Measurements from ENCODE around the gene COL5A3. TPM values are rescaled to one million over a fixed set of nuclear protein-coding genes. Genes with fewer than 3 reads are reported as not detected.
A peak's percentile ranks its signal among the peaks of the same experiment; 100 is the strongest.

Gene COL5A3
- total and polyA plus RNA-seq, 4 donors: 8.4 to 15.1 (median 10.5) TPM

DNA sequence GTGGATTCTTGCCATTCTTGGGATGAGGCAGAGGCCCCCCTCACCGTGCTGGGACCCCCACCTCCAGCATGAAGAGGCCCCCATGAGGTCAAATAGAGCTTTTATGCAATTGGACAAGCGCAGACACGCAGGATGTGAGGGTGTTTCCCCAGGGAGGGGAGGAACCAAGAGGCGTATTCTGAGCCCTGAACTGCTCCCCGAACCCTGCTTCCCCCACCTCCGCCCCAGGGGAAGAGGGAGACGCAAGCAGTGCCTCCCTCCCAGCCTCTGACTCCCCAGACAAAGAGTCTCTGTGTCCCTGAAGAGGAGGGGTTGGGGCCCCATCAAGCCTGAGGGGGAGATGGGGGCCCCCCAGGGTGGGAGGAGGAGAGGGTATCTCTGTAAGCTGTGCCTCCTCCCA, 1.7 kb upstream of the COL5A3 start:
- ATAC-seq (ENCODE audit: insufficient read depth, low FRiP score): no peak
- H3K27me3 ChIP-seq (ENCODE audit: control insufficient read depth in 3 of 3, insufficient read depth in 3 of 3, low read length in 2 of 3): peaks cover 4 to 37% (median 21%) of the 10 kb centered on the region in 3 donors
- 42 to 43% methylated on average over 7 of the region's 7 CpGs for WGBS, 2 donors

DNA sequence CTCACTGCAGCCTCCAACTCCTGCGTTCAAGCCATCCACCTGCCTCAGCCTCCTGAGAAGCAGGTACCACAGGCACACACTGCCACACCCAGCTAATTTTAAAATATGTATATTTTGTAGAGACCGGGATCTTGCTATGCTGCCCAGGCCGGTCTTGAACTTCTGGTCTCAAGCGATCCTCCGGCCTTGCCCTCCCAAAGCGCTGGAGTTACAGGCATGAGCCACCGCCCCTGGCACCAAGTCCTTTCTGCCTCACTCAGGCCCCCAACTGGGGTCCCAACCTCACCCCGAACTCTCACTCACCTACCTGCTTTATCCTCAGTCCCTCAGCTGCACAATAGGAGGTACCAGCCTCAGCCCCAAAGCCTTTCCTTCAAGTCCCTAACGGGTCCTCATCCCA, 635 bp upstream of the COL5A3 start:
- no peak overlapping the region for H3K4me3 ChIP-seq
- peaks cover 4 to 37% (median 21%) of the 10 kb centered on the region in 3 donors for H3K27me3 ChIP-seq (ENCODE audit: control insufficient read depth in 3 of 3, insufficient read depth in 3 of 3, low read length in 2 of 3)
- WGBS, 2 donors: 61 to 89% methylated on average over 9 of the region's 9 CpGs
- H3K9ac ChIP-seq (ENCODE audit: insufficient read depth in 1 of 2, low read length in 2 of 2): no peak overlapping the region
- ATAC-seq (ENCODE audit: insufficient read depth, low FRiP score): no peak
- H3K36me3 ChIP-seq (ENCODE audit: control insufficient read depth in 4 of 4, insufficient read depth in 4 of 4, low read length in 4 of 4): no peaks in the 10 kb centered on the region
- peaks cover 0 to 13% (median 3%) of the 10 kb centered on the region in 5 donors for H3K4me1 ChIP-seq (ENCODE audit: control insufficient read depth in 5 of 5, insufficient read depth in 5 of 5, low read length in 5 of 5)
- H3K9me3 ChIP-seq (ENCODE audit: control insufficient read depth in 4 of 4, insufficient read depth in 3 of 4, low read length in 3 of 4): peaks cover 0 to 2% (median 0%) of the 10 kb centered on the region in 4 donors
- no peak overlapping the region for H3K27ac ChIP-seq (ENCODE audit: low read depth in 1 of 2, low read length in 1 of 2)
- DNase-seq: no peak
- TF ChIP-seq, protein P1, sequence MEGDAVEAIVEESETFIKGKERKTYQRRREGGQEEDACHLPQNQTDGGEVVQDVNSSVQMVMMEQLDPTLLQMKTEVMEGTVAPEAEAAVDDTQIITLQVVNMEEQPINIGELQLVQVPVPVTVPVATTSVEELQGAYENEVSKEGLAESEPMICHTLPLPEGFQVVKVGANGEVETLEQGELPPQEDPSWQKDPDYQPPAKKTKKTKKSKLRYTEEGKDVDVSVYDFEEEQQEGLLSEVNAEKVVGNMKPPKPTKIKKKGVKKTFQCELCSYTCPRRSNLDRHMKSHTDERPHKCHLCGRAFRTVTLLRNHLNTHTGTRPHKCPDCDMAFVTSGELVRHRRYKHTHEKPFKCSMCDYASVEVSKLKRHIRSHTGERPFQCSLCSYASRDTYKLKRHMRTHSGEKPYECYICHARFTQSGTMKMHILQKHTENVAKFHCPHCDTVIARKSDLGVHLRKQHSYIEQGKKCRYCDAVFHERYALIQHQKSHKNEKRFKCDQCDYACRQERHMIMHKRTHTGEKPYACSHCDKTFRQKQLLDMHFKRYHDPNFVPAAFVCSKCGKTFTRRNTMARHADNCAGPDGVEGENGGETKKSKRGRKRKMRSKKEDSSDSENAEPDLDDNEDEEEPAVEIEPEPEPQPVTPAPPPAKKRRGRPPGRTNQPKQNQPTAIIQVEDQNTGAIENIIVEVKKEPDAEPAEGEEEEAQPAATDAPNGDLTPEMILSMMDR (IDR thresholded peaks at IDR 0.05; ENCODE audit: control extremely low read depth, extremely low read depth): no peak

More for the DNA sequence above, 1.7 kb upstream of the COL5A3 start:
- peaks cover 0 to 2% (median 0%) of the 10 kb centered on the region in 4 donors for H3K9me3 ChIP-seq (ENCODE audit: control insufficient read depth in 4 of 4, insufficient read depth in 3 of 4, low read length in 3 of 4)
- no peak overlapping the region for H3K4me3 ChIP-seq
- DNase-seq: no peak
- H3K36me3 ChIP-seq (ENCODE audit: control insufficient read depth in 4 of 4, insufficient read depth in 4 of 4, low read length in 4 of 4): no peaks in the 10 kb centered on the region
- TF ChIP-seq, protein P1 (IDR thresholded peaks at IDR 0.05; ENCODE audit: control extremely low read depth, extremely low read depth): no peak
- peaks cover 0 to 13% (median 3%) of the 10 kb centered on the region in 5 donors for H3K4me1 ChIP-seq (ENCODE audit: control insufficient read depth in 5 of 5, insufficient read depth in 5 of 5, low read length in 5 of 5)
- H3K9ac ChIP-seq (ENCODE audit: insufficient read depth in 1 of 2, low read length in 2 of 2): no peak overlapping the region
- no peak overlapping the region for H3K27ac ChIP-seq (ENCODE audit: low read depth in 1 of 2, low read length in 1 of 2)

DNA sequence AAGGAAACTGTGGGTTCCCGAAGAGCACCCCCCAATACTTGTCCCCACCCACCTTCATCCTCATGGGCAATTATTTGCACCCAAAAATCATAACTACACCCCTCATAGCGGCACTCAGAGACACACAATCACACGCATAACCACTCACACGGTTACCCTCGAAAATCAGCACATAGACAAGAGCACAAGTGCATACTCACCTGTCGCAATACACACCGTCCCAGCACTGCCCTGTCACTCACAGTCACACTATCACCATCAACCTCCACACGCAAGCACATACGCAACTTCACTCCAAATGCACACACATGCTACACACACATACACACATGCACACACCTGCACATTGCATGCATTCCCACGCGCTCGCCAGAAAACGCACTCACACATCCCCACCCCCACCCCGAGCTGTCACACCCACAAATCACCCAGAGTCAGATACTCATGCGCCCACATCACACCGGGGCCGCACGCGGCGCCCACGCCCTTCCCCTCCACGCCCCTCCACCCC, 535 bp downstream of the COL5A3 start:
- H3K4me1 ChIP-seq (ENCODE audit: control insufficient read depth in 5 of 5, insufficient read depth in 5 of 5, low read length in 5 of 5): peaks cover 0 to 14% (median 3%) of the 10 kb centered on the region in 5 donors
- TF ChIP-seq, protein P1 (IDR thresholded peaks at IDR 0.05; ENCODE audit: control extremely low read depth, extremely low read depth): no peak
- H3K27me3 ChIP-seq (ENCODE audit: control insufficient read depth in 3 of 3, insufficient read depth in 3 of 3, low read length in 2 of 3): peaks cover 4 to 37% (median 21%) of the 10 kb centered on the region in 3 donors
- no peaks in the 10 kb centered on the region for H3K36me3 ChIP-seq (ENCODE audit: control insufficient read depth in 4 of 4, insufficient read depth in 4 of 4, low read length in 4 of 4)
- H3K27ac ChIP-seq (ENCODE audit: low read depth in 1 of 2, low read length in 1 of 2): no peak overlapping the region
- DNase-seq (no peak), ATAC-seq (ENCODE audit: insufficient read depth, low FRiP score) (no peak)
- whole genome bisulfite sequencing, 2 donors: 5 to 13% methylated on average over 22 of the region's 22 CpGs
- peaks cover 0 to 3% (median 0%) of the 10 kb centered on the region in 4 donors for H3K9me3 ChIP-seq (ENCODE audit: control insufficient read depth in 4 of 4, insufficient read depth in 3 of 4, low read length in 3 of 4)
- no peak overlapping the region for H3K9ac ChIP-seq (ENCODE audit: insufficient read depth in 1 of 2, low read length in 2 of 2)
- peak overlapping the region; percentile 17 for H3K4me3 ChIP-seq

Measured in lung (tissue), 12 donors.